Trophoblast cell (in vitro differentiated cells and primary cell): ENCODE results near the gene LIMD2.

Experiments
- DNase-seq, 2 donors: peaks; one replicate each; pipeline ENCODE4 v3.0.0-alpha.2; 2016
- H2AFZ ChIP-seq: 2 replicates; pipeline ENCODE4 v1.6.1; 2013; ENCODE audit warnings: low read length, moderate library complexity, mild to moderate bottlenecking; ENCODE audit not compliant: insufficient read depth, poor library complexity
- H2AK5ac ChIP-seq: 2 replicates; pipeline ENCODE4 v1.6.1; 2013; ENCODE audit warnings: mild to moderate bottlenecking, low read length
- H2BK120ac ChIP-seq: 2 replicates; pipeline ENCODE4 v1.6.1; 2013; ENCODE audit warnings: low read length, mild to moderate bottlenecking, moderate library complexity; ENCODE audit not compliant: insufficient read depth, poor library complexity
- H2BK12ac ChIP-seq: 2 replicates; pipeline ENCODE4 v1.6.1; 2013; ENCODE audit warnings: mild to moderate bottlenecking, low read length, moderate library complexity
- H2BK5ac ChIP-seq: 2 replicates; pipeline ENCODE4 v1.6.1; 2013; ENCODE audit warnings: low read length, low read depth, moderate library complexity, mild to moderate bottlenecking; ENCODE audit not compliant: poor library complexity
- H3K14ac ChIP-seq: 2 replicates; pipeline ENCODE4 v1.6.1; 2013; ENCODE audit warnings: mild to moderate bottlenecking, low read length
- H3K18ac ChIP-seq: 2 replicates; pipeline ENCODE4 v1.6.1; 2013; ENCODE audit warnings: mild to moderate bottlenecking, low read length
- H3K23ac ChIP-seq: 2 replicates; pipeline ENCODE4 v1.6.1; 2013; ENCODE audit warnings: low read length
- H3K27ac ChIP-seq: 2 replicates; pipeline ENCODE4 v1.5.1; 2013; ENCODE audit warnings: low read depth, mild to moderate bottlenecking, inconsistent platforms, low read length, moderate library complexity
- H3K27me3 ChIP-seq: 2 replicates; pipeline ENCODE4 v1.6.1; 2013; ENCODE audit warnings: inconsistent platforms, mild to moderate bottlenecking, low read length, moderate library complexity; ENCODE audit not compliant: insufficient read depth
- H3K36me3 ChIP-seq, 2 experiments: 1 replicate in 1 of 2; 2 replicates in 1 of 2; pipeline ENCODE4 v1.6.1; 2013; ENCODE audit warnings: low read length in 2 of 2, mild to moderate bottlenecking in 2 of 2, moderate library complexity in 1 of 2; ENCODE audit not compliant: insufficient read depth in 2 of 2, control insufficient read depth in 1 of 2
- H3K4ac ChIP-seq: 2 replicates; pipeline ENCODE4 v1.6.1; 2013; ENCODE audit warnings: low read depth, mild to moderate bottlenecking, low read length, moderate library complexity
- H3K4me1 ChIP-seq, 2 experiments: 1 replicate in 1 of 2; 2 replicates in 1 of 2; pipeline ENCODE4 v1.6.1; 2013; ENCODE audit warnings: low read length in 2 of 2, mild to moderate bottlenecking in 2 of 2, moderate library complexity in 1 of 2; ENCODE audit not compliant: insufficient read depth in 2 of 2, control insufficient read depth in 1 of 2
- H3K4me2 ChIP-seq: 2 replicates; pipeline ENCODE4 v1.6.1; 2013; ENCODE audit warnings: inconsistent platforms, mild to moderate bottlenecking, low read length, moderate library complexity
- H3K4me3 ChIP-seq: 2 replicates; pipeline ENCODE4 v1.5.1; 2013; ENCODE audit warnings: mild to moderate bottlenecking, low read depth, low read length, inconsistent platforms
- H3K79me1 ChIP-seq: one replicate; pipeline ENCODE4 v1.6.1; 2013; ENCODE audit warnings: low read length
- H3K79me2 ChIP-seq: 2 replicates; pipeline ENCODE4 v1.6.1; 2013; ENCODE audit warnings: low read length, mild to moderate bottlenecking; ENCODE audit not compliant: control insufficient read depth, insufficient read depth, poor library complexity
- H3K9ac ChIP-seq: 2 replicates; pipeline ENCODE4 v1.6.1; 2013; ENCODE audit warnings: mild to moderate bottlenecking, low read length
- H3K9me3 ChIP-seq: 2 replicates; pipeline ENCODE4 v1.6.1; 2013; ENCODE audit warnings: low read depth, mild to moderate bottlenecking, control low read depth, inconsistent platforms, low read length; ENCODE audit not compliant: insufficient read depth
- H4K12ac ChIP-seq: 2 replicates; pipeline ENCODE4 v1.6.1; 2013; ENCODE audit warnings: low read depth, mild to moderate bottlenecking, low read length, moderate library complexity
- H4K8ac ChIP-seq: 2 replicates; pipeline ENCODE4 v1.6.1; 2013; ENCODE audit warnings: low read depth, mild to moderate bottlenecking, low read length, moderate library complexity
- H4K91ac ChIP-seq: one replicate; pipeline ENCODE4 v1.6.1; 2013; ENCODE audit warnings: low read depth, mild to moderate bottlenecking, low read length, moderate library complexity
- WGBS: extraction: QIAGEN DNeasy Blood & Tissue Kit; methylation state at CpG from one replicate; pipeline ENCODE4 v1.1.7; 2013; ENCODE audit warnings: missing lambda C conversion rate; ENCODE audit not compliant: insufficient read length, insufficient coverage; ENCODE audit errors: extremely low coverage; 5-methylcytosine and 5-hydroxymethylcytosine counted together

LIMD2 gene

GRCh38 chr17:63657786-63658185 lies 42.1 kb downstream of the LIMD2 start:
- Histone ChIP-seq H3K18ac (no peak overlapping the region), H4K8ac (no peak overlapping the region), H3K4me2 (no peak overlapping the region), H3K79me1 (no peaks in the 10 kb centered on the region), H3K14ac (no peak overlapping the region), H3K9ac (no peak overlapping the region), H3K9me3 (no peaks in the 10 kb centered on the region), H2BK120ac (no peak overlapping the region), H2AFZ (no peak overlapping the region), H3K23ac (no peak overlapping the region), H3K4ac (no peak overlapping the region), H2AK5ac (no peak overlapping the region), H3K27ac (no peak overlapping the region), H4K91ac (no peak overlapping the region), H4K12ac (no peak overlapping the region), H2BK12ac (no peak overlapping the region), H3K4me3 (no peak overlapping the region), H3K36me3 (peaks cover 5 to 6% of the 10 kb centered on the region in 2 experiments), H3K27me3 (no peaks in the 10 kb centered on the region), H3K79me2 (no peaks in the 10 kb centered on the region), H3K4me1 (peaks cover 0 to 4% of the 10 kb centered on the region in 2 experiments), H2BK5ac (no peak overlapping the region)
- no peak for DNase-seq
- no CpG with 5 or more reads among the region's 3 CpGs for WGBS

GRCh38 chr17:63653050-63653449 lies 46.9 kb downstream of the LIMD2 start:
- Histone ChIP-seq H3K79me1 (no peaks in the 10 kb centered on the region), H2BK5ac (no peak overlapping the region), H3K4ac (no peak overlapping the region), H3K4me2 (no peak overlapping the region), H4K91ac (no peak overlapping the region), H2AFZ (no peak overlapping the region), H3K27me3 (no peaks in the 10 kb centered on the region), H3K14ac (no peak overlapping the region), H2BK12ac (no peak overlapping the region), H3K27ac (no peak overlapping the region), H2BK120ac (no peak overlapping the region), H3K18ac (no peak overlapping the region), H3K4me3 (no peak overlapping the region), H3K79me2 (no peaks in the 10 kb centered on the region), H4K12ac (no peak overlapping the region), H4K8ac (no peak overlapping the region), H3K9ac (no peak overlapping the region), H2AK5ac (no peak overlapping the region), H3K23ac (no peak overlapping the region), H3K9me3 (no peaks in the 10 kb centered on the region), H3K4me1 (peaks cover 0 to 2% of the 10 kb centered on the region in 2 experiments), H3K36me3 (peaks cover 5 to 6% of the 10 kb centered on the region in 2 experiments)
- DNase-seq, result no peak
- WGBS, result no CpG with 5 or more reads among the region's 2 CpGs

GRCh38 chr17:63652106-63652505 lies 47.8 kb downstream of the LIMD2 start:
- Histone ChIP-seq H3K18ac (no peak overlapping the region), H4K12ac (no peak overlapping the region), H3K9me3 (no peaks in the 10 kb centered on the region), H3K27ac (no peak overlapping the region), H2AFZ (no peak overlapping the region), H3K14ac (no peak overlapping the region), H3K4ac (no peak overlapping the region), H4K91ac (no peak overlapping the region), H2BK120ac (no peak overlapping the region), H3K9ac (no peak overlapping the region), H3K36me3 (peaks cover 5 to 6% of the 10 kb centered on the region in 2 experiments), H2BK12ac (no peak overlapping the region), H3K4me2 (no peak overlapping the region), H2BK5ac (no peak overlapping the region), H3K79me2 (no peaks in the 10 kb centered on the region), H3K4me3 (no peak overlapping the region), H4K8ac (no peak overlapping the region), H3K79me1 (peaks cover 2% of the 10 kb centered on the region), H3K4me1 (peaks cover 4 to 8% of the 10 kb centered on the region in 2 experiments), H3K27me3 (no peaks in the 10 kb centered on the region), H3K23ac (no peak overlapping the region), H2AK5ac (no peak overlapping the region)
- DNase-seq, result no peak
- no CpG with 5 or more reads among the region's 3 CpGs for WGBS

- H3K4me3 ChIP-seq, result no peak overlapping the region
- H2BK120ac ChIP-seq, result no peak overlapping the region
- H3K4me2 ChIP-seq, result no peak overlapping the region
- no peak overlapping the region for H2BK12ac ChIP-seq
- no peak overlapping the region for H3K4ac ChIP-seq
- H3K14ac ChIP-seq, result no peak overlapping the region
- H3K9ac ChIP-seq, result no peak overlapping the region
- no peak overlapping the region for H2AK5ac ChIP-seq
- no peak overlapping the region for H4K8ac ChIP-seq
- H4K12ac ChIP-seq, result no peak overlapping the region
- no peak overlapping the region for H3K18ac ChIP-seq
- WGBS, result no CpG with 5 or more reads among the region's 1 CpG
- H2AFZ ChIP-seq, result no peak overlapping the region
- H3K27me3 ChIP-seq, result no peaks in the 10 kb centered on the region
- H3K79me1 ChIP-seq, result peaks cover 4% of the 10 kb centered on the region
- no peak overlapping the region for H3K27ac ChIP-seq
- peaks cover 12 to 13% of the 10 kb centered on the region in 2 experiments for H3K4me1 ChIP-seq
- no peaks in the 10 kb centered on the region for H3K9me3 ChIP-seq
- H3K36me3 ChIP-seq, result peaks cover 5 to 6% of the 10 kb centered on the region in 2 experiments
- no peak for DNase-seq
- H2BK5ac ChIP-seq, result no peak overlapping the region
- H3K79me2 ChIP-seq, result no peaks in the 10 kb centered on the region
- H3K23ac ChIP-seq, result no peak overlapping the region
- no peak overlapping the region for H4K91ac ChIP-seq
These were observed 50.1 kb downstream of the LIMD2 start for GRCh38 chr17:63649813-63650212.
